HG03039 (cell line): ENCODE data around the gene STXBP6.

Experiments
- ATAC-seq: cut with Tn5 transposase; IDR thresholded peaks from one replicate; pipeline ENCODE4 v1.9.1; 2021; ENCODE audit warnings: mild to moderate bottlenecking, moderate library complexity; ENCODE audit not compliant: unreplicated experiment

Gene STXBP6

DNA sequence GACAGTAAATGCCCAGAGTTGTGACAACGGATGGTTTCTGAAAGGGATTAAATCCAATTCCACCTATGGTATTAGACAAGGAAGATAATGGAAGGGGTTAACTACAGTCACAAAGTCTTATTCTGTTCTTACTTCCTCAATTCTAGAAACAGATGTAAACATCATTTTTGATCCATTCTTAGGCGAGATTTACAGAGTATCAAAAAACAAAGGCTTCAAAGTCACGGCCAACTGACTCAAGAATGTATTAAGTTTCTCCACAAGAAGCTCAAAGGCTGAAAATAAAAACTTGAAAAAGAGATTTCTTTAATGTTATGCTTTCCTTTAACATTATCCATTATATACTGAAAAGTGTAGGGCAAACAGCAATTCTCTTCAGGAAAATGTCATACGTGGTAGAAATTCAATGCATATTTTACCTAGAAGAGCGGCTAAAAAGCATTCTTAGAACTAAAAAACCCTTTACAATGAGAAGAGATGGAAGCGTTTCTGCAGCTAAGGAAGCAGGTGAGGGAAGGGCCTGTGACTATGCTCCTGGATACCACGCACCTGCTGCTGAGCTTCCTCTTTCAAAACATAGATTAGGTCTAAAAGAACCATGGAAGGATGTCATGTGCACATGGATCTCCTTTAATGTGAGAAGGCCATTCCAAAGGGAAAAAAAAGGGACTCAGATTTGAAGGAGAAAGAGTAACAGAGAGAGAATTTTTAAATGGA, 185.8 kb downstream of the STXBP6 start:
- no peak for ATAC-seq

DNA sequence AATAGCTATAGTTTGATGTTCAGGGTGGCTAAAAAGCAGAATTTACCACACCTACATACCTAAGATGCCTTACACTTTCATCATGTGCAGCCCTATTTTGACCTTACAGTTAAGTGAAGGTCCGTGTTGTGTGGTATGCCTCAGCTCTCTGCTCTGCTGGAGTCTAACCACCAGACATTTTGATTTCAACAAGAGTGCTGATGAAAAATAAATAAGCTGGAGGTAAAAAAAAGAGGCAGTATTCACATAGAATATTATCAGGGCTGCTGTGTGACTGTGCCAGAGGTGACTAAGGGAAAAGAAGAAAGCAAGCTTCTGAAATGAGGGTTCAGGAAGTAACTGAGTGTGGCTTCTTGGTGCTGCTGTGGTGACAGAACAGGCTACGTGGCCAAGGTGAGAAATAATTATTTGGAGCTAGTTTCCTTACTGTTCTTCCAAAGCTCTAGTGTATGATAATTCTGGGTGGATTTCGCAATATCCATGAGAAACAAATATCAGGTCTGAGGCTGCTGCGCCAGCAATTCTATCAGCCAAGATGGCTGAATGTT, 188.8 kb downstream of the STXBP6 start:
- no peak for ATAC-seq

GRCh38 chr14:24859559-24859958, 190.4 kb downstream of the STXBP6 start:
- no peak for ATAC-seq

GRCh38 chr14:24858684-24859083, 191.3 kb downstream of the STXBP6 start:
- ATAC-seq, result no peak

GRCh38 chr14:24858052-24858451, 191.9 kb downstream of the STXBP6 start:
- no peak for ATAC-seq

- no peak for ATAC-seq
Measured at GRCh38 chr14:24857277-24857676, 192.7 kb downstream of the STXBP6 start.

GRCh38 chr14:24853446-24853845, 196.5 kb downstream of the STXBP6 start:
- no peak for ATAC-seq

DNA sequence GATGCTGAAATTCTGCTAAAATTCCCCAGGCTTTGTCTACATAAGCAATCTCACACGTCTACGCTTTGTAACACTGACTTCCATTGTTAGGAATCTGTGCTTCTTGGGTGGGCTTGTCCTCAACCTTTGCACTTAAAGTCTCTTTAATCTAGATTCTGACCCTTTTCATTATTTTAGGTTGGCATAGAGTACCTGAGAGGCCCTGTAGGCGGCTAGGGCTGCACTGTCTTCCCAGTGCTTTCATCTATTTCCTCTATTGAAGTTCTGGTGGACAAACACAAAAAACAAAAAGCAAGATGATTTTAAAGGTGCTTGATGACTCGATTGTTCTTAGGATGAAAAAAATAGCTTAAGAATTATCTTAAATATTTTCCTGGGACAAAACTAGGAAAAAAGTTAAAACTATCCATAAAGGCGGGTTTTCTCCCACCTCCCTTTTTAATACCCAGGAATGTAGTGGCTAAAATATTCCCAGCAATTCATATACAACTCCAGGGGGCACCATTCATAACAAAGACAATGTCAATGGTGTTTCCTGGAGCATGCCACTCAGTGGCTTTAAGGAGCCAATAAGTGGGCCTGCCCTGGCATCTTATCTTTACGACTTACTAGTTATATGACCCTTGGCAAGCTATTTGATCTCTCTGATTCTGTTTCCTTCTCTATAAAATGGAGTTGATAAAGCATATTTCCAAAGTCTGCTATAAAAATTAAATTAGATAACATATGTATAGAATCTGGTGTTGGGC, 197.5 kb downstream of the STXBP6 start:
- ATAC-seq, result no peak

DNA sequence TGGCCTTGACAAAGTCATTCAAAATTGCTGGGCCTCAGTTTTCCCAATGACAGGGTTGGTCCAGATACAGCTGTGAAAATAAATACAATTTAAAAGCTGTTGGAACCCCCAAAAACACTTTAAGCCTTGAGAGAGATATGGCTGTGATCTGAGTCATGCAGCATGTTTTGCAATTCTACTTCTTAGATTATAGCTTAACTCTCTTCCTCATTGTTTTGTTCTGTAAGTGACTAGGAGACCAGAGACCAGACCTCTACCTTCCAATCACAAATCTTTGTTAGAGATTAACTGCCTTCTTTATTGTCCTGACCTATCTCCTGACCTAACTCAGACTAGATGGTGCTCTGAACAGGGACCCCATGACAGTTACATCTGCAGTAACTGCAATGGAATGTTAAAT, 198.1 kb downstream of the STXBP6 start:
- no peak for ATAC-seq

DNA sequence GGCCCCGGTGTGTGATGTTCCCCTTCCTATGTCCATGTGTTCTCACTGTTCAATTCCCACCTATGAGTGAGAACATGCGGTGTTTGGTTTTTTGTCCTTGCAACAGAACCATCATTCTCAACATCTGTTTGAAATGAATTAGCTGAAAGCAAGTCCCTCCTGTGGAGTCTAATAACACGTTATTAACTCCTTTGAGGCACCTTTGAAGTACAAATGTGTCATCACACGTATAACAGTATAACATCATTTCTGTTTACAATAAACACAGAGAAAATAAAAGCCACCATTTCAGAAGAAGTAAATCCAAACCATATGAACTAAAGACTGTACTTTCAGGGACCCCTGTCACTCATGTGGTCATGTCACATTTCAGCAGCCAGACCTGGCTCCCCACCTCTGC, 198.5 kb downstream of the STXBP6 start:
- ATAC-seq, result no peak

DNA sequence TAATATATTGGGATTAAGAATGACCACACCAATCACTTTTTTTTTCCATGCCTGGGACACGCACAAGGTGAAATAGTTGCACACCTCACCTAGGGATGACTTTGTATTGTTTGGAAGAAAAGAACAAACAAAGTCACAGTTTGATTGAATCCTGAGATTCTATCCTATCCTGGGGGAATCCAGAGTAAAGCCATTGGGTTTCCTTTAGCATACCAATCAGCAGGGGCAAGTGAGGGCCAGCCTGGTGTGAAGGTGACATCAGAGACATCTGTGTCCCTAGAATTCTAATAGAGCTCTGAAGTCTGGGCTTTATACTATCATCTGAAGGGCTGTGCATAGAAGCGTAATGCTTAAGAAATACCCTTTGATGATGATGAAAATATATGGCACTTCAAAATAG, 199.9 kb downstream of the STXBP6 start:
- no peak for ATAC-seq

- ATAC-seq, result no peak
Measured at GRCh38 chr14:24849471-24849870, 200.5 kb downstream of the STXBP6 start.

DNA sequence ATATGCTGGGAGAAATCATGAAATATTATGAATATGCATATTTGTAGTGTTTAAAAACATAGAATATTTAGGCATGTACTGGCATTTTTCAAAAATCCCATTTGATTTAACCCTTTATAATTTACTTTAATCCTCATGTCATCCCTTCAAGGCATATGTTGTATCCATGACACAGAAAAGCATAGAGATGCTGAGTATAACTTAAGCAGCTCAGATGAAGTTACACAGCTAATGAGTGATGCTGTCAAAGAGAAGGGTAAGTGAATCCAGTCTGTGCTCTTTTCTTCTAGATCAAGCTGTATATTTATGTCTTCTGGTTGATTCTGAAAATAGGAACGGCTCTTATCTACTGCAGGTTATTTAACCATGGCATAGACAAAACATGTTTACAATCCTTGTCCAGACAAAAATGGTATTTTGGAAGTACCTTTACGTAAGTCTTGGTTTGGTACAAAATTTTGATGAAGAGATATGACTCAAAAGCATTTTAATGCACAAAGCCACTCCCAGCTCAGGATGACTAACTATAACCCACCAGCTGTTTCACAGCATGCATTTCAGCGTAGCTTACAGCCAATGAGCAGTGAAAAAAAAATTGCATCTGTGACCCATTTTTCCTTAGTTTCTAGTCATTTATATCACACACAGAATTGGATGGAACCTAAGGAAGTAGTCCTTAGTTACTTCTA, 201.7 kb downstream of the STXBP6 start:
- no peak for ATAC-seq

DNA sequence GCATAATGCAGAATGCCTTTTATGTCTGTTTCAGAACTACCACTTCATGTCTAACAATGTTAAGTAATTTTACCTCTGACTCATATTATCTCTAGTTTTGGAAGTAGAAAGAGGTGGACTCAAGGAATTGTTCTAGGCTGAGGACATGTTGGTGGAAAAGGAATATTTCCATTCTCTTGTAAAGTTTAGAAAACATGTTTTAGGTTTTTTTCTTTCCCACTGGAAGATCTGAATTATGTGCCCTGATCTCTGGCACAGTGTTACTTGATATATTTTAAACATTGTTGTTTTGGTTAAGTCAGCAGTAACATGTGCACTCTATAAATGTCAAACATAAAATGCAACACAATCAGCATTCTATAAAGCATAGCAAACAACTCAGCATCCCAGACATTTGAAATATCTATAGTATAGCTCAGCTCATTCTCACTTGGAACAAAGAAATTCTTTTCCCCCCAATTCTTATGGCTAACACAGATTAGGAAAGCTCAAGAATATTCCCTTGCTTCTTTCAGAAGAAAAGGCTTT, 202.3 kb downstream of the STXBP6 start:
- no peak for ATAC-seq

DNA sequence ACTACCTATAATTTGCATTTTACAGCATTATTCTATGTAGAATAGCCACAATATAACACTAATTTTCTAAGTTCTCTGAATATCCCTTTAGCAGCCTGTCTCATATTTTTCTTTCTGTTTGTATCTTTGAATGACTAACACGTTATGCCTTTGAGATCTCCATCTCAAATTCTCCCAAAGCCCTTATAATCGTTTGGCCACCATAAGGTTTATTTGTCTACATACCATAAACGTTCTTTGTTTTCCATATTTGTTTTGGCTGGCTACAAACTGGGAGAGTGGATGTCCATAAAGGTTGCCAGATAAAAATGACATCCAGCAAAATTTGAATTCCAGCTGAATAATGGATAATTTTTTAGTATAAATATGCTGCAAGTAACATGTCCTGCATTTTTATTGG, 203.7 kb downstream of the STXBP6 start:
- ATAC-seq, result no peak

- ATAC-seq, result no peak
Measured at GRCh38 chr14:24845851-24846250, 204.1 kb downstream of the STXBP6 start.

DNA sequence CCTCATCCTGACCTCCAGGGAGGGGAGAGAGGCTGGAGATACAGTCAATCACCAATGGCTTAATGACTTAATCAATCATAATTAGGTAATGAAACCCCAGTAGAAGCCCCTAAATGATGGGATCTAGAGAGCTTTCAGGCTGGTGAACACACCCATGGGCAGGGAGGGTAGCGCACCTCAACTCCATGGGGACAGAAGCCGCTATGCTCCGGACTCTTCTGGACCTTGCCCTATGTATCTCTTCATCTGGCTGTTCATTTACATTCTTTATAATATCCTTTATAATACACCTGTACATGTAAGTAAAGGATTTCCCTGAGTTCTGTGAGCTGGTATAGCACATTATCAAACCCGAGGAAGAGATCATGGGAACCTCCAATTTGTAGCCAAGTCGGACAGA, 205.9 kb downstream of the STXBP6 start:
- ATAC-seq, result no peak

GRCh38 chr14:24843494-24843893, 206.5 kb downstream of the STXBP6 start:
- ATAC-seq, result peak; percentile 74

- ATAC-seq, result no peak
Measured at GRCh38 chr14:24840204-24840893, 209.6 kb downstream of the STXBP6 start.

GRCh38 chr14:24839617-24840203, 210.2 kb downstream of the STXBP6 start:
- no peak for ATAC-seq
